Gastroesophageal sphincter (tissue), 3 donors: Measurements from ENCODE around the gene KIRREL3.

Source experiments
- EP300 ChIP-seq: sonication (generic); formaldehyde crosslinking; IDR thresholded peaks from one replicate; pipeline ENCODE4 v1.6.1; 2017; ENCODE audit warnings: antibody characterized with exemption, mild to moderate bottlenecking
- POLR2A ChIP-seq, 2 donors: fragments of 450-650 bp; IDR thresholded peaks; one replicate each; pipeline ENCODE4 v1.6.1; 2017; ENCODE audit warnings: antibody characterized with exemption in 2 of 2, mild to moderate bottlenecking in 2 of 2, moderate library complexity in 1 of 2
- POLR2AphosphoS5 ChIP-seq: sonication (generic); formaldehyde crosslinking; IDR thresholded peaks from one replicate; pipeline ENCODE4 v1.6.1; 2017; ENCODE audit warnings: antibody characterized with exemption
- TF ChIP-seq, protein P1 (sequence below), 4 experiments: fragments of 200-600 bp in 2 of 4; fragments of 450-650 bp in 2 of 4; sonication (generic) in 1 of 4; IDR thresholded peaks; one replicate each; pipeline ENCODE4 v1.5.1; 2017 to 2019; ENCODE audit warnings: antibody characterized with exemption in 4 of 4, mild to moderate bottlenecking in 2 of 4, moderate library complexity in 2 of 4

DNA sequence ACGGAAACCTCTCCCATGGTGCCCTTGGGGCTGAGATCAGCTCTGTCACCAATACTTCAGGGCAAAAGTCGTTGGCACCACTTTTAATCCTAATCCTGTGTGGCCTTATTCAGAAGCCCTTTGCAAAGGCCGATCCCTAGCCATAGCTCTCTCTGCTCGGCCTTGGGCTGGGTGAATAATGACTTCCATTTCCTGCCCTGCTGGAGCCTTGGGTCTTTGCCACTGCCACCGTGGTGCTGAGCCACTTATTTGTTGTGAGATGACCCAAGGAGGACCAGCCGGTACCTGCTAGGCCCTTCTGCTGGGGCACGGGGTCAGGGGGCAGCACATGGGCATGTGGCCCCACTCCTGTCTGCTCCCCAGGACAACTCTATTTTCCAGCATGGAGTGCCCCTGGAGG is 456.9 kb downstream of the KIRREL3 start:
- TF ChIP-seq, protein P1, sequence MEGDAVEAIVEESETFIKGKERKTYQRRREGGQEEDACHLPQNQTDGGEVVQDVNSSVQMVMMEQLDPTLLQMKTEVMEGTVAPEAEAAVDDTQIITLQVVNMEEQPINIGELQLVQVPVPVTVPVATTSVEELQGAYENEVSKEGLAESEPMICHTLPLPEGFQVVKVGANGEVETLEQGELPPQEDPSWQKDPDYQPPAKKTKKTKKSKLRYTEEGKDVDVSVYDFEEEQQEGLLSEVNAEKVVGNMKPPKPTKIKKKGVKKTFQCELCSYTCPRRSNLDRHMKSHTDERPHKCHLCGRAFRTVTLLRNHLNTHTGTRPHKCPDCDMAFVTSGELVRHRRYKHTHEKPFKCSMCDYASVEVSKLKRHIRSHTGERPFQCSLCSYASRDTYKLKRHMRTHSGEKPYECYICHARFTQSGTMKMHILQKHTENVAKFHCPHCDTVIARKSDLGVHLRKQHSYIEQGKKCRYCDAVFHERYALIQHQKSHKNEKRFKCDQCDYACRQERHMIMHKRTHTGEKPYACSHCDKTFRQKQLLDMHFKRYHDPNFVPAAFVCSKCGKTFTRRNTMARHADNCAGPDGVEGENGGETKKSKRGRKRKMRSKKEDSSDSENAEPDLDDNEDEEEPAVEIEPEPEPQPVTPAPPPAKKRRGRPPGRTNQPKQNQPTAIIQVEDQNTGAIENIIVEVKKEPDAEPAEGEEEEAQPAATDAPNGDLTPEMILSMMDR (IDR thresholded peaks at IDR 0.05) = no peak
- TF ChIP-seq POLR2AphosphoS5 = no peak
- TF ChIP-seq POLR2A (IDR thresholded peaks at IDR 0.05) = no peak
- TF ChIP-seq EP300 = no peak
